Daoy (cell line): ENCODE results near the gene CILP. TPM values are rescaled to one million over a fixed set of nuclear protein-coding genes. Genes with fewer than 3 reads are reported as not detected.

ENCODE experiments used
- DNase-seq: peaks from one replicate; pipeline ENCODE4 v3.0.0-alpha.2; 2015; ENCODE audit warnings: low read depth
- total RNA-seq: library from RNA; depleted of rRNA; stranded (reverse); fragments of >200 nt; shearing (Covaris generic); gene quantifications from 2 replicates; pipeline ENCODE4 v1.2.3, GENCODE V29; 2014; rRNA removed

CILP gene
- total RNA-seq, 1 experiment from 2014 or later = not detected

DNA sequence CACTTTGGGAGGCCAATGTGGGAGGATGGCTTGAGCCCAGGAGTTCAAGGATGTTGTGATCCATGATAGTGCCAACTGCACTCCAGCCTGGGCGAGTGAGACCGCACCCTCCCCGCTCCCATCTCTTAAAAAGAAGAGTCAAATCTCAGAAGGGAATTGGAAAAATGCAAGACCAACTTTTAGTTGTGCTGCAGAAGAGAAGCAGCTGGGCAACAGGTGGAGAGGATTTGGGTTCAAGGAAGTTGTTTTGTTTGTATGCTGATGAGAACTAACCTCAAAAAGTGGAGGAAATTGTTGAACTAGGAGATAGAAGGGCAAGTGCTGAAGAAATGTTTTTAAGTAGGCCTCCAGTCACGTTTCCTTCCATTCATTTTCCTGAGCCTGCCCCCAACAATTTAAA, 64.8 kb downstream of the CILP start:
- DNase-seq = no peak

Other genes starting within 250 kb of the CILP start
- gene SPG21, start 221.6 kb downstream of the CILP start, total RNA-seq = 43.5 and 49.9 TPM in 2 replicates
- gene MTFMT, start 181.8 kb downstream of the CILP start, total RNA-seq = 15.9 and 17.8 TPM in 2 replicates
- gene SLC51B, start 166.1 kb downstream of the CILP start, total RNA-seq = not detected in 2 replicates
- gene RASL12, start 143.5 kb downstream of the CILP start, total RNA-seq = 1.5 and 1.6 TPM in 2 replicates
- gene KBTBD13, start 134.7 kb downstream of the CILP start, total RNA-seq = not detected in 2 replicates
- 0.03 and 0.06 TPM in 2 replicates for gene UBAP1L, start 96.3 kb downstream of the CILP start, total RNA-seq
- gene PDCD7, start 77.7 kb downstream of the CILP start, total RNA-seq = 13.3 and 17.4 TPM in 2 replicates
- 46.7 and 57.1 TPM in 2 replicates for gene CLPX, start 26.1 kb downstream of the CILP start, total RNA-seq
- 3.8 TPM in 2 replicates for gene PARP16, start 75.4 kb upstream of the CILP start, total RNA-seq
- not detected in 2 replicates for gene RNU5A-1, start 84.6 kb upstream of the CILP start, total RNA-seq
- gene RNU5B-1, start 93.2 kb upstream of the CILP start, total RNA-seq = not detected in 2 replicates
- gene IGDCC3, start 166.5 kb upstream of the CILP start, total RNA-seq = not detected in 2 replicates
- 0.24 and 0.34 TPM in 2 replicates for gene IGDCC4, start 211.5 kb upstream of the CILP start, total RNA-seq